CD14-positive monocyte (primary cell): Measurements from ENCODE around the gene HOXB5. TPM values are rescaled to one million over a fixed set of nuclear protein-coding genes. Genes with fewer than 3 reads are reported as not detected.

Experiments used
- DNase-seq, 3 donors: peaks; one replicate each; pipeline ENCODE4 v3.0.0-alpha.2; 2011 to 2022
- H2AFZ ChIP-seq: 2 replicates; pipeline ENCODE4 v1.6.0; 2012; ENCODE audit warnings: mild to moderate bottlenecking, low read depth, low read length, inconsistent platforms; ENCODE audit not compliant: insufficient read depth, poor library complexity, severe bottlenecking
- H3K27ac ChIP-seq, 2 donors: 1 replicate in 1 of 2; 2 replicates in 1 of 2; pipeline ENCODE4 v1.5.1; 2012 to 2013; ENCODE audit warnings: low read length in 2 of 2, control low read depth in 1 of 2, inconsistent platforms in 1 of 2, low read depth in 1 of 2, mild to moderate bottlenecking in 1 of 2
- H3K27me3 ChIP-seq, 2 donors: one replicate each; pipeline versions ENCODE4 v1.6.0 to v1.6.1; 2011 to 2013; ENCODE audit warnings: low read length in 2 of 2; ENCODE audit not compliant: control insufficient read depth in 2 of 2, insufficient read depth in 2 of 2
- H3K36me3 ChIP-seq, 2 donors: replicated peaks in 1 of 2; 1 replicate in 1 of 2; 2 replicates in 1 of 2; pipeline versions ENCODE4 v1.5.1 to v1.6.1; 2012 to 2013; ENCODE audit warnings: low read length in 2 of 2, control low read depth in 1 of 2, inconsistent platforms in 1 of 2, mild to moderate bottlenecking in 1 of 2; ENCODE audit not compliant: insufficient read depth in 2 of 2, control insufficient read depth in 1 of 2
- H3K4me1 ChIP-seq, 2 donors: 1 replicate in 1 of 2; 2 replicates in 1 of 2; pipeline versions ENCODE4 v1.5.1 to v1.6.1; 2012 to 2013; ENCODE audit warnings: low read length in 2 of 2, control low read depth in 1 of 2, inconsistent platforms in 1 of 2, mild to moderate bottlenecking in 1 of 2, moderate library complexity in 1 of 2; ENCODE audit not compliant: insufficient read depth in 2 of 2, control insufficient read depth in 1 of 2
- H3K4me2 ChIP-seq: replicated peaks from 2 replicates; pipeline ENCODE3; 2012; ENCODE audit warnings: low read length, moderate library complexity, mild to moderate bottlenecking; ENCODE audit not compliant: poor library complexity, severe bottlenecking; ENCODE audit errors: extremely low read depth
- H3K4me3 ChIP-seq, 3 experiments: fragments of 200-600 bp in 1 of 3; sonication (generic) in 1 of 3; replicated peaks in 1 of 3; 1 replicate in 2 of 3; 2 replicates in 1 of 3; pipeline ENCODE4 v1.5.1; 2011 to 2013; ENCODE audit warnings: low read length in 3 of 3, mild to moderate bottlenecking in 3 of 3, control low read depth in 2 of 3, low read depth in 2 of 3, inconsistent platforms in 1 of 3, moderate library complexity in 1 of 3
- H3K79me2 ChIP-seq: 2 replicates; pipeline ENCODE4 v1.6.0; 2012; ENCODE audit warnings: mild to moderate bottlenecking, control low read depth, inconsistent platforms, low read length, moderate library complexity; ENCODE audit not compliant: insufficient read depth
- H3K9ac ChIP-seq: 2 replicates; pipeline ENCODE4 v1.6.0; 2017; ENCODE audit warnings: low read length, mild to moderate bottlenecking; ENCODE audit not compliant: insufficient read depth, poor library complexity, severe bottlenecking
- H3K9me3 ChIP-seq, 2 donors: replicated peaks in 1 of 2; 1 replicate in 1 of 2; 2 replicates in 1 of 2; pipeline versions ENCODE4 v1.5.1 to v1.6.1; 2012 to 2013; ENCODE audit warnings: low read length in 2 of 2, control low read depth in 1 of 2; ENCODE audit not compliant: control insufficient read depth in 1 of 2, insufficient read depth in 1 of 2
- H4K20me1 ChIP-seq: 2 replicates; pipeline ENCODE4 v1.6.0; 2012; ENCODE audit warnings: mild to moderate bottlenecking, low read length, control low read depth, moderate library complexity; ENCODE audit not compliant: insufficient read depth
- H3K27ac Mint-ChIP-seq, 7 donors: one replicate each; pipeline ENCODE4 v1.8.0; 2020; ENCODE audit warnings: mild to moderate bottlenecking in 7 of 7, mixed read lengths in 7 of 7, moderate library complexity in 6 of 7, inconsistent platforms in 2 of 7
- H3K27me3 Mint-ChIP-seq, 3 donors: one replicate each; pipeline ENCODE4 v1.8.0; 2021 to 2022; ENCODE audit warnings: low read depth in 3 of 3, mild to moderate bottlenecking in 3 of 3, mixed read lengths in 3 of 3, moderate library complexity in 3 of 3, inconsistent platforms in 1 of 3
- H3K36me3 Mint-ChIP-seq, 2 donors: one replicate each; pipeline ENCODE4 v1.8.0; 2020; ENCODE audit warnings: mixed read lengths in 2 of 2, inconsistent platforms in 1 of 2, mild to moderate bottlenecking in 1 of 2
- H3K4me1 Mint-ChIP-seq: one replicate; pipeline ENCODE4 v1.8.0; 2020; ENCODE audit warnings: mild to moderate bottlenecking, mixed read lengths
- H3K4me3 Mint-ChIP-seq, 2 donors: one replicate each; pipeline ENCODE4 v1.8.0; 2020; ENCODE audit warnings: mild to moderate bottlenecking in 2 of 2, mixed read lengths in 2 of 2, moderate library complexity in 1 of 2
- H3K9me3 Mint-ChIP-seq, 7 donors: one replicate each; pipeline ENCODE4 v1.8.0; 2020 to 2022; ENCODE audit warnings: mixed read lengths in 7 of 7, mild to moderate bottlenecking in 6 of 7, moderate library complexity in 6 of 7, inconsistent platforms in 2 of 7
- CTCF ChIP-seq: fragments of 200-600 bp; IDR thresholded peaks from one replicate; pipeline ENCODE4 v1.8.0; 2022; ENCODE audit warnings: antibody characterized with exemption, mild to moderate bottlenecking
- WGBS: methylation state at CpG from one replicate; pipeline ENCODE4 v1.1.5; 2013; ENCODE audit warnings: missing lambda C conversion rate; ENCODE audit not compliant: insufficient coverage; 5-methylcytosine and 5-hydroxymethylcytosine counted together
- intact Hi-C, 2 donors: fragments of 100-400 bp; cut with micrococcal nuclease; formaldehyde crosslinking; loops; one replicate each; pipeline versions ENCODE4 v1.15.0 to v1.15.1; 2023
- polyA plus RNA-seq, 3 donors: library from polyadenylated mRNA; depleted of rRNA in 1 of 3; unstranded in 2 of 3; stranded (reverse) in 1 of 3; fragments of 300-500 nt in 2 of 3; fragments of >200 nt in 1 of 3; fragmentation: Illumina TruSeq in 2 of 3; gene quantifications; 1 replicate in 2 of 3; 2 replicates in 1 of 3; pipeline ENCODE4 v1.2.3, GENCODE V29; 2012 to 2021

The HOXB5 gene
- polyA plus RNA-seq, 3 donors: not detected

- Histone ChIP-seq H3K9ac (no peak overlapping the region), H3K79me2 (no peaks in the 10 kb centered on the region), H3K4me3 (no peak overlapping the region), H3K9me3 (no peaks in the 10 kb centered on the region), H3K27ac (no peak overlapping the region), H4K20me1 (no peaks in the 10 kb centered on the region), H3K4me1 (peaks cover 3 to 9% of the 10 kb centered on the region in 2 donors), H3K36me3 (no peaks in the 10 kb centered on the region), H3K27me3 (peaks cover 21 to 49% of the 10 kb centered on the region in 2 donors), H2AFZ (no peak overlapping the region), H3K4me2 (no peak overlapping the region)
- peaks cover 2 to 12% of the 10 kb centered on the region in 2 donors for H3K36me3 Mint-ChIP-seq
- peaks cover 12% of the 10 kb centered on the region for H3K4me1 Mint-ChIP-seq
- H3K4me3 Mint-ChIP-seq: no peak overlapping the region
- no peak overlapping the region for H3K27ac Mint-ChIP-seq
- peaks cover 0 to 11% (median 0%) of the 10 kb centered on the region in 7 donors for H3K9me3 Mint-ChIP-seq
- WGBS: no CpG with 5 or more reads among the region's 1 CpG
- peaks cover 49 to 60% (median 51%) of the 10 kb centered on the region in 3 donors for H3K27me3 Mint-ChIP-seq
- no peak for DNase-seq
- TF ChIP-seq CTCF: no peak
- intact Hi-C loops: no loop called here
Observed at GRCh38 chr17:48553826-48554225, 39.8 kb downstream of the HOXB5 start.

GRCh38 chr17:48553190-48553547 lies 40.4 kb downstream of the HOXB5 start:
- Histone ChIP-seq H2AFZ (no peak overlapping the region), H3K4me1 (peaks cover 7 to 15% of the 10 kb centered on the region in 2 donors), H4K20me1 (no peaks in the 10 kb centered on the region), H3K36me3 (no peaks in the 10 kb centered on the region), H3K4me3 (no peak overlapping the region), H3K27ac (no peak overlapping the region), H3K9ac (no peak overlapping the region), H3K4me2 (no peak overlapping the region), H3K79me2 (no peaks in the 10 kb centered on the region), H3K27me3 (peaks cover 21 to 48% of the 10 kb centered on the region in 2 donors), H3K9me3 (no peaks in the 10 kb centered on the region)
- H3K9me3 Mint-ChIP-seq: peaks cover 0 to 11% (median 0%) of the 10 kb centered on the region in 7 donors
- peak overlapping the region in 1 of 2 donors; percentile 14 for H3K4me3 Mint-ChIP-seq
- no peak for DNase-seq
- no peak overlapping the region for H3K27ac Mint-ChIP-seq
- TF ChIP-seq CTCF: no peak
- peaks cover 51 to 55% (median 53%) of the 10 kb centered on the region in 3 donors for H3K27me3 Mint-ChIP-seq
- H3K36me3 Mint-ChIP-seq: peaks cover 2 to 12% of the 10 kb centered on the region in 2 donors
- intact Hi-C loops: no loop called here
- peaks cover 17% of the 10 kb centered on the region for H3K4me1 Mint-ChIP-seq
- WGBS: 92% methylated on average over 4 of the region's 5 CpGs
